K562 (cell line): Measurements from ENCODE around the gene EEF2K. TPM values are rescaled to one million over a fixed set of nuclear protein-coding genes. Genes with fewer than 3 reads are reported as not detected.

Source experiments
- CGGBP1 ChIP-seq: fragments of 250-450 bp; sonication (Bioruptor Pico); IDR thresholded peaks from 2 replicates; pipeline ENCODE4 v1.9.0; 2021; ENCODE audit warnings: mild to moderate bottlenecking
- CHCHD3 ChIP-seq: fragments of 250-450 bp; sonication (Bioruptor Pico); IDR thresholded peaks from 2 replicates; pipeline ENCODE4 v2.1.2; 2022; ENCODE audit warnings: mild to moderate bottlenecking
- EP300 ChIP-seq: IDR thresholded peaks from 2 replicates; pipeline ENCODE4 v1.6.1; 2012; ENCODE audit warnings: low read length, improper control_type of control experiment
- ETV1 ChIP-seq: fragments of 450-650 bp; conservative IDR thresholded peaks from 2 replicates; pipeline ENCODE4 v1.6.1; 2016; ENCODE audit warnings: missing genetic modification characterization, control low read depth, low read depth, missing compliant biosample characterization
- HDAC2 ChIP-seq: fragments of 450-650 bp; IDR thresholded peaks from 2 replicates; pipeline ENCODE4 v1.6.1; 2016; ENCODE audit warnings: mild to moderate bottlenecking
- HIVEP1 ChIP-seq: fragments of 250-450 bp; sonication (Bioruptor Pico); IDR thresholded peaks from 2 replicates; pipeline ENCODE4 v1.4.0; 2020; ENCODE audit warnings: mild to moderate bottlenecking
- NFIX ChIP-seq: fragments of 250-450 bp; sonication (Bioruptor Pico); IDR thresholded peaks from 2 replicates; pipeline ENCODE4 v1.4.0; 2020; ENCODE audit warnings: low read depth, mild to moderate bottlenecking, moderate library complexity
- NR1H2 ChIP-seq: sonication (generic); formaldehyde crosslinking; IDR thresholded peaks from 2 replicates; pipeline ENCODE4 v1.4.0; 2020; ENCODE audit warnings: mild to moderate bottlenecking, missing genetic modification reagents
- POLR3G ChIP-seq: IDR thresholded peaks from 2 replicates; pipeline ENCODE4 v1.6.1; 2011; ENCODE audit not compliant: insufficient read length, insufficient replicate concordance; ENCODE audit errors: extremely low read depth
- RBM22 ChIP-seq: fragments of 200-400 bp; formaldehyde crosslinking; IDR thresholded peaks from 2 replicates; pipeline ENCODE4 v1.6.1; 2018; ENCODE audit warnings: low read length, low read depth; ENCODE audit not compliant: poor library complexity, severe bottlenecking
- SAP30 ChIP-seq: fragments of 200-600 bp; sonication (generic); IDR thresholded peaks from 2 replicates; pipeline ENCODE4 v1.6.1; 2012; ENCODE audit warnings: borderline replicate concordance, low read depth, mild to moderate bottlenecking, moderate library complexity, low read length, control low read depth, inconsistent platforms; ENCODE audit not compliant: insufficient read depth, poor library complexity, severe bottlenecking
- SMAD4 ChIP-seq: fragments of 250-450 bp; sonication (Bioruptor Pico); conservative IDR thresholded peaks from 2 replicates; pipeline ENCODE4 v1.8.0; 2021; ENCODE audit warnings: inconsistent platforms, mild to moderate bottlenecking, moderate library complexity
- SOX6 ChIP-seq: fragments of 450-650 bp; IDR thresholded peaks from 2 replicates; pipeline ENCODE4 v1.6.1; 2014; ENCODE audit warnings: mild to moderate bottlenecking
- SP1 ChIP-seq: sonication (generic); formaldehyde crosslinking; IDR thresholded peaks from 2 replicates; pipeline ENCODE4 v1.8.1; 2022; ENCODE audit warnings: mild to moderate bottlenecking, missing genetic modification reagents
- TFAP4 ChIP-seq: sonication (generic); formaldehyde crosslinking; IDR thresholded peaks from 2 replicates; pipeline ENCODE4 v1.8.0; 2022; ENCODE audit warnings: missing genetic modification reagents, mild to moderate bottlenecking, moderate library complexity, borderline replicate concordance
- TOE1 ChIP-seq, 2 experiments: fragments of 450-650 bp in 1 of 2; sonication (generic) in 1 of 2; formaldehyde crosslinking in 1 of 2; IDR thresholded peaks; 2 replicates each; pipeline versions ENCODE4 v1.7.1 to v1.8.0; 2016 to 2022; ENCODE audit warnings: borderline replicate concordance in 2 of 2, mild to moderate bottlenecking in 2 of 2, antibody characterized with exemption in 1 of 2, inconsistent platforms in 1 of 2, low read depth in 1 of 2, missing genetic modification reagents in 1 of 2, moderate library complexity in 1 of 2
- UBTF ChIP-seq, 2 experiments: IDR thresholded peaks; 2 replicates each; pipeline ENCODE4 v1.6.1; 2012; ENCODE audit warnings: improper control_type of control experiment in 2 of 2, low read depth in 2 of 2, low read length in 2 of 2, borderline replicate concordance in 1 of 2
- ZBTB7A ChIP-seq: IDR thresholded peaks from 2 replicates; pipeline ENCODE4 v1.6.1; 2011; ENCODE audit warnings: low read depth, mild to moderate bottlenecking, low read length, moderate library complexity, borderline replicate concordance; ENCODE audit not compliant: control insufficient read depth
- ZSCAN32 ChIP-seq: fragments of 450-650 bp; formaldehyde crosslinking; IDR thresholded peaks from 2 replicates; pipeline ENCODE4 v1.4.0; 2020; ENCODE audit warnings: mild to moderate bottlenecking, moderate library complexity
- polyA plus RNA-seq, 8 experiments: library from polyadenylated mRNA; depleted of rRNA in 4 of 8; stranded (reverse) in 5 of 8; unstranded in 3 of 8; fragments of >200 nt; fragmentation: Nextera tagmentation in 2 of 8; fragmentation: Illumina TruSeq in 1 of 8; extraction: Ambion mirVana in 2 of 8; extraction: Trizol in 1 of 8; gene quantifications; 2 replicates each; pipeline versions ENCODE4 v1.2.1 to v1.2.3, GENCODE V29; 2011 to 2014; ENCODE audit warnings: inconsistent platforms in 1 of 8, missing spikeins in 1 of 8
- total RNA-seq, 7 experiments: library from RNA; depleted of rRNA in 6 of 7; stranded (reverse); fragments of >200 nt in 6 of 7; fragmentation: Illumina TruSeq in 2 of 7; extraction: Trizol in 2 of 7; gene quantifications; 2 replicates each; pipeline versions ENCODE4 v1.2.1 to v1.2.3, GENCODE V29; 2011 to 2021; ENCODE audit warnings: low replicate concordance in 1 of 7
- TF ChIP-seq, protein P1 (sequence below): fragments of 450-650 bp; formaldehyde crosslinking; IDR thresholded peaks from 2 replicates; pipeline ENCODE4 v1.4.0; 2022; ENCODE audit warnings: mild to moderate bottlenecking, moderate library complexity

EEF2K gene
- total and polyA plus RNA-seq, 9 of the 15 experiments (the other 6 are each of a cell fraction or from before 2014, with no cell fraction given), result 3.0 to 35.2 (median 12.2) TPM

- TF ChIP-seq CGGBP1 (CRISPR knock-in tag) (peak; percentile 22; the same call in 1 of the 2 replicates), NR1H2 (CRISPR knock-in tag) (no peak; the same call in 1 of the 2 replicates), RBM22 (peak; percentile 38), POLR3G (peak; percentile 52), EP300 (peak; percentile 51), ZSCAN32 (CRISPR knock-in tag) (peak; percentile 49; the same call in 1 of the 2 replicates), CHCHD3 (peak; percentile 52; the same call in 1 of the 2 replicates), TFAP4 (no peak), ETV1 (tag) (peak; percentile 42), TOE1 (IDR thresholded peaks at IDR 0.05; ENCODE audit: borderline replicate concordance) (peak; percentile 38; the same call in 1 of the 2 replicates), TOE1 (CRISPR knock-in tag; IDR thresholded peaks at IDR 0.05; ENCODE audit: borderline replicate concordance, low read depth) (0 out of 2 replicates have a peak, but pooled peaks have one; percentile 26), SMAD4 (CRISPR knock-in tag) (no peak), SOX6 (peak; percentile 51; the same call in 1 of the 2 replicates), ZBTB7A (peak; percentile 37; the same call in 1 of the 2 replicates), SAP30 (peak; percentile 3), HDAC2 (peak; percentile 28; the same call in 1 of the 2 replicates), SP1 (CRISPR knock-in tag) (peak; percentile 74), NFIX (CRISPR knock-in tag) (no peak), UBTF (IDR thresholded peaks at IDR 0.05; ENCODE audit: borderline replicate concordance in 1 of 2, low read depth in 2 of 2, low read length in 2 of 2) (peak in 1 of 2 experiments; percentile 80; a peak in 1 of 4 replicates), HIVEP1 (no peak)
- TF ChIP-seq, protein P1, sequence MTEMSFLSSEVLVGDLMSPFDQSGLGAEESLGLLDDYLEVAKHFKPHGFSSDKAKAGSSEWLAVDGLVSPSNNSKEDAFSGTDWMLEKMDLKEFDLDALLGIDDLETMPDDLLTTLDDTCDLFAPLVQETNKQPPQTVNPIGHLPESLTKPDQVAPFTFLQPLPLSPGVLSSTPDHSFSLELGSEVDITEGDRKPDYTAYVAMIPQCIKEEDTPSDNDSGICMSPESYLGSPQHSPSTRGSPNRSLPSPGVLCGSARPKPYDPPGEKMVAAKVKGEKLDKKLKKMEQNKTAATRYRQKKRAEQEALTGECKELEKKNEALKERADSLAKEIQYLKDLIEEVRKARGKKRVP (CRISPR knock-in tag), result 0 out of 2 replicates have a peak, but pooled peaks have one; percentile 39
Measured at GRCh38 chr16:22297871-22298733, 92.0 kb downstream of the EEF2K start (continued).
